PFSK-1 (cell line): ENCODE data around the gene ST3GAL6.

ENCODE experiments used
- POLR2AphosphoS5 ChIP-seq: IDR thresholded peaks from 2 replicates; pipeline ENCODE4 v1.6.1; 2012; ENCODE audit warnings: low read depth, mild to moderate bottlenecking, control low read depth, low read length, moderate library complexity
- REST ChIP-seq, 2 experiments: IDR thresholded peaks; 2 replicates each; pipeline versions ENCODE4 v1.6.1 to v1.8.0; 2011 to 2012; ENCODE audit warnings: low read depth in 2 of 2, low read length in 2 of 2, control low read depth in 1 of 2, inconsistent platforms in 1 of 2, mild to moderate bottlenecking in 1 of 2, moderate library complexity in 1 of 2; ENCODE audit not compliant: insufficient read depth in 1 of 2
- SIN3A ChIP-seq: IDR thresholded peaks from 2 replicates; pipeline ENCODE4 v1.6.1; 2012; ENCODE audit warnings: mild to moderate bottlenecking, low read length, moderate library complexity, borderline replicate concordance; ENCODE audit not compliant: insufficient read depth

GRCh38 chr3:98796334-98796733, 33.2 kb downstream of the ST3GAL6 start:
- TF ChIP-seq SIN3A (no peak), POLR2AphosphoS5 (no peak), REST (IDR thresholded peaks at IDR 0.05; ENCODE audit: insufficient read depth in 1 of 2, low read depth in 2 of 2, low read length in 2 of 2) (no peak)
